Retinal pigment epithelial cell (primary cell): ENCODE results near the gene MAST4.

Source experiments
- DNase-seq: peaks from one replicate; pipeline ENCODE4 v3.0.0-alpha.2; 2010; ENCODE audit warnings: low read depth
- H3K4me3 ChIP-seq: 2 replicates; pipeline ENCODE4 v1.5.1; 2011; ENCODE audit warnings: mild to moderate bottlenecking, low read length, control low read depth, moderate library complexity
- CTCF ChIP-seq: conservative IDR thresholded peaks from 2 replicates; pipeline ENCODE4 v1.5.1; 2011; ENCODE audit warnings: low read depth, low read length, control low read depth, inconsistent platforms

Gene MAST4

DNA sequence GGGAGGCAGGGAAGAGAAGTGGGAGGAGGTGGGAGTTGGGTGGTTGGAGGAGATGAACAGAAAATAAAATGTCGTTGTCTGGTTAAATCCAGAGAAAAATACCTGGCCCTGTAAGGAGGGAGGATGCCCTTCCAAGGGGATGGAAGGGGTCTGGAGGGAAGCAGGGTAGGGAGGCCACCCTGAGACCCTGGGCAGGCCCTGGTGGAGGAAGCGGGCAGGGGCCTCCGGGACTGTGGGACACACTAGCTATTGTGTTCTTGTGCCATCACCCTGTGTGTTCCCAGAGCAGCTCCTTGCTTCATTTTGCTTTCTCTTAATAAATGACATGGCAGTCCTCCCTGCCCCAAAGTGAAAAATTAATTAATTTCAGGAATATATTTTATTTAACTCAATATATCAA is 612.2 kb downstream of the MAST4 start:
- H3K4me3 ChIP-seq = no peak overlapping the region
- no peak for DNase-seq
- no peak for TF ChIP-seq CTCF

DNA sequence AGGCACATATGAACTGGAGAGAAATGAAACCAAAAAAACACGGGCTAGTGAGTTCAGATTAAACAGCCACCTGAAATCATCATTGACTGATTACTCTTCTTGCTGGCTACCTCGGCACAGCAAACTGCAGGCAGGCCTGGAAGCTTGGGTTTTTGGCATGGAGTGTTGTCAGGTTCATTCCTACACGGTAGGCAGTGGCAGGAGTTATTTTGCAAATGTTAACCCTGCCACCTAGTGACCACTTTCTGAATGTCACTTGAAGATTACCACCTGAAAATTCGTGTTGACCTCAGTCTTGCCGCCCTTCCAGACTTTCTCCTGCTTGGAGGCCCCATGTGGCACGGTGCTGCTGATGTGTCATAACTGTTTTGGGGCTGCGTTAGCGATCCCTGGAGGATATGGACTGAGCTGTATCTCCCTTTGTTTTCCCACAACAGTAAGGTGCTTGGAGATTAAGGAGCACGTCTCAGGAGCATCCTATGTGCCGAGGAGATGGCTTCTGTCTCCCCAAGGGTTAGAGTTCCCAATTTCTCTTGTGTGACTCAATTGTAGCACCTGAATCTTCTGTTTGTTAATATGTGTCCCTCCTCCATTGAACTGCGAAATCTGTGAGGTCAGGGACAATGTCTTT is 613.1 kb downstream of the MAST4 start:
- peak; percentile 42 for DNase-seq
- TF ChIP-seq CTCF = peak; percentile 69
- no peak overlapping the region for H3K4me3 ChIP-seq

DNA sequence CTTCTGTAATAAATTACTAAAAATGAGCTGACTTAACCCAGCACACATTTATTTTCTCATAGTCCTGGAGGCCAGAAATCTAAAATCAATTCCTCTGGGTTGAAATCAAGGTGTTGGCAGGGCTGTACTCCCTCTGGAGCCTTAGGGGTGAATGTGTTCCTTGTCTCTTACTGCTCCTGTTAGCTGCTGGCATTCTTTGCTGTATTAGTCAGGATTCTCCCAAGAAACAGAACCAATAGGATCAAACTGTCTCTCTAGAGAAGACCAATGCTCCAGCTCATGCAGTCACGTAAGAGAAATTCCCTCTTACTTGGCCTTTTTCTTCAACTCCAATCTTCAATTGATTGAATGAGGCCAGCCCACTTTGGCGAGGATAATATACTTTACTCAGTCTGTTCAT is 615.7 kb downstream of the MAST4 start:
- TF ChIP-seq CTCF = no peak
- no peak for DNase-seq
- no peak overlapping the region for H3K4me3 ChIP-seq

- no peak for DNase-seq
- no peak overlapping the region for H3K4me3 ChIP-seq
- no peak for TF ChIP-seq CTCF
These were observed 617.8 kb downstream of the MAST4 start for GRCh38 chr5:67214036-67214435.

DNA sequence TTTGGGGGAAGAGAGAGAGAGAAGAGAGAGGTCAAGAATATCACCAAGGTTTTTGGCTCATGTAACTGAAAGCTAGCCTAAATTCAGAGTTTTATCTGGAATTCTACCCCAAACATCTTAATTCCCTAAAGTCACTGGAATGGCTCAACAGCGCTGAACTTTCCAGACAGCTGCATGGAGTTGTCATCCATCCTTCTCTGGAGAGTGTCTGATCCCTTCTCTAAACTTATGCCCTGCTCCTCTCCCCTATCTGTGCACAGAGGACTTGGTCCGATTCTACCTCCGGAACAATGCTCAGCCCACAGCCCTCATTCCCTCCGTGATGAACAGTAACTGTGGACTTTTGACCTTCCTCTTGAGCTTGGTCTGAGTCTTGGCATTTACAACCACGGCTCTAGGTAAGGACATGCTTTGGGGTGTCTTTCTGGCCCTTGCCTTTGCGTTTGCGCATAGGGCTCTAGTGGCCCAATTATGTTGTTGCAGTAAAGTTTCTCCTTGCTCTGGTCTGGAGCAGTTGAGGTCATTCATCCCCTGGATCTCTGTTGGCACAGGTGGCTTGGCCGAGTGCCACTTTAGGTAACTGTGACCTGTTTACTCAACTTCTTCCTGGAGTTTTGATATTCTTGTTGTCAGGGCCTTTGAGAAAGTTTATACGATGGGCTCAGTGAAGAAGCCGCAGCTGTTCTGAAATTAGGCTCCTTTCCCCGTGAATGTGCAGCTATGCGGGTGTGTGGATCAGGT is 618.7 kb downstream of the MAST4 start:
- no peak overlapping the region for H3K4me3 ChIP-seq
- no peak for DNase-seq
- no peak for TF ChIP-seq CTCF

DNA sequence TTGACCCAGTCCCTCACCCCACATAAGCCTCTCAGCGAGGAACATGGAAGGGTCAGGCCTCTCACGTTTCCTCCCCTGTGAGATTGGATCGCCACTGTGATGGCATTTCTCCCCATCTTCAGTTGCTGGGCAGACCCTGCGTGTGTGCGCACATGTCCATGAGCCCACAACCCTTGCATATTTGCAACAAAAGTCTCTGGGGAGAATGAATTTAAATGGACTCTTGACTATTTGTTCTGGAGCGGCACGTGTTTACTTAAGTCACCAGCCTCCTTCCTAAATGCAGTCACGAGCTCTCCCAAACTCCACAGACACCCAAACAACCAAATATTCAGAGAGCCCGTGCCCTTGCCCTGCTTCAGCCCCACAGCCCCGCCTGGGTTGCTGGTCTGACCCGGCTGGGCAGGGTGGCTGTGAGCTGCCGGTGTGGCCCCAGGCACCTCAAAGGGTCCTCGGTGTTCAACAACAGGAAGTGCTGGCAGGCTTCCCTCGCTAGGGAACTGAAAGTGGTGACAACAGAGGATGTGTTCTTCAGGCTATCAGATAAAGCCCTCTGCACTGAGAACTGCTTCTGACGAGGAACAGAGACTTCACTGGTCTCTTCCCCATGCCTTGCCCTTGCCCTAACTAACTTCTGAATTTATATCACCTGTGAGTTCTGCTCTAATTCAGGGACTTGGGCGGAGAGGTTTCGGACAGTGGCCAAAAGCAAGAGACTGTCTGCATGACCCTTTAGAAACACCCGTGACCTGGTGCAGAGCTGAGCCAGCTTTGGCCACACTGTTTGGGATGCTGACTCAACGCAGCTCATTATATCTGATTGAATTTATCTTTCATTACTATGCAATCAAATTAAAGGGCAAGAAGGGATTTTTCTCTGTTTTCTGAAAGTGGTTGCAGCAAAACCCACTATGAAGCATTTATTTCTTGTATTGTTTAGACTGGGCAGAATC is 619.6 kb downstream of the MAST4 start:
- no peak for DNase-seq
- H3K4me3 ChIP-seq = no peak overlapping the region
- TF ChIP-seq CTCF = no peak
